Neural progenitor cell (in vitro differentiated cells): ENCODE data around the gene AKT1.

Experiments used
- EZH2 ChIP-seq: fragments of 200-600 bp; sonication (generic); IDR thresholded peaks from 2 replicates; pipeline ENCODE4 v1.6.1; 2017; ENCODE audit warnings: antibody characterized with exemption, mild to moderate bottlenecking, moderate library complexity
- EZH2phosphoT487 ChIP-seq: fragments of 200-600 bp; sonication (generic); IDR thresholded peaks from 2 replicates; pipeline ENCODE4 v1.6.1; 2017; ENCODE audit warnings: antibody characterized with exemption
- TF ChIP-seq, protein P1 (sequence below): fragments of 200-600 bp; sonication (generic); IDR thresholded peaks from 2 replicates; pipeline ENCODE4 v1.5.1; 2017; ENCODE audit warnings: antibody characterized with exemption, mild to moderate bottlenecking

DNA sequence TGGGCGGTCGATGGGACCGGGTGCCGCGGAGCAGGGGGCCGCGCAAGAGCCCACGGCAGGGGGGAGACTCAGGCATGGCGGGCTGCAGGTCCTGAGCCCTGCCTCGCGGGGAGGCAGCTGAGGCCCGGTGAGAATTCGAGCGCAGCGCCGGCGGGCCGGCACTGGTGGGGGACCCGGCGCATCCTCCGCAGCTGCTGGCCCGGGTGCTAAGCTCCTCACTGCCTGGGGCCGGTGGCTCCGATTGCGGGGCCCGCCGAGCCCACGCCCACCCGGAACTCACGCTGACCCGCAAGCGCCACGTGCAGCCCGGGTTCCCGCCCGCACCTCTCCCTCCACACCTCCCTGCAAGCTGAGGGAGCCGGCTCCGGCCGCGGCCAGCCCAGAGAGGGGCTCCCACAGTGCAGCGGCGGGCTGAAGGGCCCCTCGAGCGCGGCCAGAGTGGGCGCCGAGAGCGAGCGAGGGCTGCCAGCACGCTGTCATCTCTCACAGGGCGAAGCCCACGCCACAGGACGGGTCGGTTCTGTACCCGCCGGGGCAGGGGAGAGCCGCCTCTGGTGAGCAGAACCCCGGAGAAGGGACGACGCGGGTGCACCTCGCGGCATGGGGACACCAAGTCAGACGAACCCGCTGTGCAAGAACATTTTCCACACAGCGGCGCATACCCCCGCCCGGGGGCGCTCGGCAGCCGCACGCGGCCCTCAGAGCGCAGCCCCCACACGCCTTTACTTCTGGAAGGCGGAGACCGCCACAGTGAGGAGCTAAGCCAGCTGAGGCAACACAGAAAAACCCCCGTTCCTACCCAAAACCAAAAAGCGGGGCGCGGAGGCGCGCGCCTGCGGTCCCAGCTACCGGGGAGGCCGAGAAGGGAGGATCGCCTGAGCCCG is 43.8 kb downstream of the AKT1 start:
- TF ChIP-seq, protein P1, sequence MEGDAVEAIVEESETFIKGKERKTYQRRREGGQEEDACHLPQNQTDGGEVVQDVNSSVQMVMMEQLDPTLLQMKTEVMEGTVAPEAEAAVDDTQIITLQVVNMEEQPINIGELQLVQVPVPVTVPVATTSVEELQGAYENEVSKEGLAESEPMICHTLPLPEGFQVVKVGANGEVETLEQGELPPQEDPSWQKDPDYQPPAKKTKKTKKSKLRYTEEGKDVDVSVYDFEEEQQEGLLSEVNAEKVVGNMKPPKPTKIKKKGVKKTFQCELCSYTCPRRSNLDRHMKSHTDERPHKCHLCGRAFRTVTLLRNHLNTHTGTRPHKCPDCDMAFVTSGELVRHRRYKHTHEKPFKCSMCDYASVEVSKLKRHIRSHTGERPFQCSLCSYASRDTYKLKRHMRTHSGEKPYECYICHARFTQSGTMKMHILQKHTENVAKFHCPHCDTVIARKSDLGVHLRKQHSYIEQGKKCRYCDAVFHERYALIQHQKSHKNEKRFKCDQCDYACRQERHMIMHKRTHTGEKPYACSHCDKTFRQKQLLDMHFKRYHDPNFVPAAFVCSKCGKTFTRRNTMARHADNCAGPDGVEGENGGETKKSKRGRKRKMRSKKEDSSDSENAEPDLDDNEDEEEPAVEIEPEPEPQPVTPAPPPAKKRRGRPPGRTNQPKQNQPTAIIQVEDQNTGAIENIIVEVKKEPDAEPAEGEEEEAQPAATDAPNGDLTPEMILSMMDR = no peak
- TF ChIP-seq EZH2phosphoT487 (no peak), EZH2 (no peak)
